ENCODE results near the gene IGSF22. TPM values are rescaled to one million over a fixed set of nuclear protein-coding genes. Genes with fewer than 3 reads are reported as not detected.

IGSF22 gene
- total and polyA plus RNA-seq, 2 of the 8 experiments (the other 6 are each of a cell fraction or from before 2014, with no cell fraction given), result 0.14 TPM; not detected in 1

GRCh38 chr11:18671246-18671645 lies 54.7 kb downstream of the IGSF22 start (continued):
- TF ChIP-seq CHD7 (IDR thresholded peaks at IDR 0.05; ENCODE audit: insufficient replicate concordance, low read length), result no peak
- TF ChIP-seq SP1 (IDR thresholded peaks at IDR 0.05; ENCODE audit: low read depth, low read length), result no peak
- no peak for TF ChIP-seq TEAD4 (IDR thresholded peaks at IDR 0.05; ENCODE audit: low read depth, low read length)
- TF ChIP-seq NRF1 (IDR thresholded peaks at IDR 0.05; ENCODE audit: low read depth, low read length), result no peak
